ENCODE measurements around the gene MAP3K19.
A peak's percentile ranks its signal among the peaks of the same experiment; 100 is the strongest.

The MAP3K19 gene

GRCh38 chr2:134927195-134927594 is 120.1 kb downstream of the MAP3K19 start:
- no peak for DNase-seq (ENCODE audit: low read depth, low spot score)

GRCh38 chr2:134926231-134926931 is 120.9 kb downstream of the MAP3K19 start:
- no peak for DNase-seq (ENCODE audit: low read depth, low spot score)

- DNase-seq (ENCODE audit: low read depth, low spot score): no peak
These were observed 122.3 kb downstream of the MAP3K19 start for GRCh38 chr2:134924912-134925311.

GRCh38 chr2:134919341-134920210 is 127.7 kb downstream of the MAP3K19 start:
- no peak for DNase-seq (ENCODE audit: low read depth, low spot score)

DNA sequence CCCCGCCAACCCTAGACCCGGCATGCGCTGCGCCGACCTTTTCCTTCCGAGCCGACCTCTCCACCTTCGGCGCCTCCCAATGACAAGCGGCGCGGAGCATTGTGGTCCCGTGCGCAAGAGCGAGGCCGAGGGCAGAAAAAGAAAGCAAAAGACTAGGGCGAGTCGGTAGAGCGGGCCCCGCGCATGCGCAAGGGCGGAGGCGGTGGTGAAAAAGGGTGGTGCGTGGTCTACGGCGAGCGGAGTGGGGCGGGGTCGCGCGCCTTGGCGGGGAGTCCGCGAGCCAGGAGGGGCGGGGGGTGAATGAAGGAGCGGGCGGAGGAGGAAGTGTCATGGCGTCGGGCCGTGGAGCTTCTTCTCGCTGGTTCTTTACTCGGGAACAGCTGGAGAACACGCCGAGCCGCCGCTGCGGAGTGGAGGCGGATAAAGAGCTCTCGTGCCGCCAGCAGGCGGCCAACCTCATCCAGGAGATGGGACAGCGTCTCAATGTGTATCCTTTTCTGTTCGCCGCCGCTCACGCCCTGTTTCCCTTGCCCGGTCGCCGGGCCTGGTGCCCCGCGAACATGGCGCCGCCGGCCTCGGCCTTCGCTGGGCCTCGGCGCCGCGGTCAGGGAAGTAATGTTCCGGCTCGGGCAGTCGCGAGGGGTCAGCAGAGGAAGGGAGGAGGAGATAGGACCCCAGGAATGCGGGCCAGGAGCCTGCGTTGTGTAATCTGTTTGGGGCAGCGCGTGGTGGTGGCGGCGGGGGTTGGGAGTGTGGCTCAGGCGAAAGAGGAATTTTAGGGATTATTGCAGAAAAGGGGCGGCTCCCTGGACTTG is 128.5 kb downstream of the MAP3K19 start, which contains the start of gene CCNT2:
TSS of gene CCNT2 (plus strand) at position 297 of the 815 bp plus-strand sequence. CDS start at position 330, 33 bp downstream.
- peak; percentile 99 for DNase-seq (ENCODE audit: low read depth, low spot score)

- no peak for DNase-seq (ENCODE audit: low read depth, low spot score)
These were observed 129.2 kb downstream of the MAP3K19 start for GRCh38 chr2:134917888-134918525.

DNA sequence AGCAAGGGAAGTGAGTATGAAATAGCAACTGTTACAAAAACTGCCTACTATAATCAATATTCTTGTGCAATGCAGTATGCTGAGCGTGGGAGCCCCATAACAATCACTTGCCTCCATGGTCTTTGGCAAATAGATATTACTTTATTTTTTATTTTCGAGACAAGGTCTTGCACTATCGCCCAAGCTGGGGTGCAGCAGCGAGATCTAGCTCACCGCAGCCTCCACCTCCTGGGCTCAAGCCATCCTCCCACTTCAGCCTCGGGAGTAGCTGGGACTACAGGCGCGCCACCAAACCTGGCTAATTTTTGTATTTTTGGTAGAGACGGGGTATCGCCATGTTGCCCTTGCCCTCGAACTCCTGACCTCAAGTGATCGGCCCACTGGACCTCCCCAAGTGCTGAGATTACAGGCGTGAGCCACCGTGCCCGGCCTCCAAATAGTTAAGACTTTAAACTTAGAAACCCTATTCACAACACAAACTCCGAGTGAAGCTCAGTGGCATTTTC is 129.8 kb downstream of the MAP3K19 start:
- DNase-seq (ENCODE audit: low read depth, low spot score): no peak
